Bronchus fibroblast of lung (primary cell): ENCODE measurements around the gene TMCO1. TPM values are rescaled to one million over a fixed set of nuclear protein-coding genes. Genes with fewer than 3 reads are reported as not detected.

Experiments used
- total RNA-seq: library from RNA; depleted of rRNA; stranded (reverse); fragments of >200 nt; gene quantifications from 2 replicates; pipeline ENCODE4 v1.2.3, GENCODE V29; 2015

Gene TMCO1, protein sequence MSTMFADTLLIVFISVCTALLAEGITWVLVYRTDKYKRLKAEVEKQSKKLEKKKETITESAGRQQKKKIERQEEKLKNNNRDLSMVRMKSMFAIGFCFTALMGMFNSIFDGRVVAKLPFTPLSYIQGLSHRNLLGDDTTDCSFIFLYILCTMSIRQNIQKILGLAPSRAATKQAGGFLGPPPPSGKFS
- 49.5 and 55.0 TPM in 2 replicates for total RNA-seq

DNA sequence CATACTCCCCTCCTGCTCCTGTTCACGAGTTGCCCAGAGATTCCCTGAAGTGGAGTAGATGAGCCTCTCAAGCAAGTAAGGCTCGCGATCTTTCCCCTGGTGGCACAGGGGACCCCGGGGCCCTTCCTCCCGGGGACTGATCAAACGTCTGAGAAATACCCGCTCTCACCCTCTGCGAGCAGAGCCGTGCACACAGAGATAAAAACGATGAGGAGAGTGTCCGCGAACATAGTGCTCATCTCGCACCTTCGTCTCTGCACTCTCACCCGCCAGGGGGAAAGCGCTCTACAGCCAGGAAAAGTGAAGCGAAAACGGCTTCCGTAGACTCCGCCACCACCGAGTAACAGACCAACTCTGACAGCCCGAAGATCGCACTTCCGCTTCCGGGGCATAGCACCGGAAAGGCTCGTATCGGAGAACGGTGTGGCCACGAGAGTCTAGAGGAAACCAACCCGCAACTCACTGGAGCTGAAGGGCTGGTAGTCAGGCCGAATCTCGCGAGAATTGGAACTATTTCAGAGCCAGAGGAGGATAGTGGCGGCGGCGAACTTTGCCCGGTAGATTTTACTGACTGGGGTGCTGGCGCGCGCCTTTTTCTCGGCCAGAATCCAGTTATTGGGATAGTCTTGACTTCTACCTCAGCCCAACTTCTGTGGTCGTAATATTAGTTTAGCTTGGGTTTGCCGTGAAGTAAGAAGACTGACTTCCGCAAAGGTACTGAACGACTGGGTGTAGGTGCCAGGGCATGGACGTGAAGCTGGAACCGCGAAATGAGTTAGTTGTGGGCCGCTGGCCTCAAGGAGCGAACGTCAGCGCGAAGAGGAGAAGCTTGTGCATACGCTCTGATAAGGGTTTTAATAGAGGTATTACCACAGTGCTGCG, at the start of gene TMCO1:
Gene TMCO1 (minus strand): TSS at position 356 of the 882 bp plus-strand sequence. CDS start 117 bp downstream, at position 239.

DNA sequence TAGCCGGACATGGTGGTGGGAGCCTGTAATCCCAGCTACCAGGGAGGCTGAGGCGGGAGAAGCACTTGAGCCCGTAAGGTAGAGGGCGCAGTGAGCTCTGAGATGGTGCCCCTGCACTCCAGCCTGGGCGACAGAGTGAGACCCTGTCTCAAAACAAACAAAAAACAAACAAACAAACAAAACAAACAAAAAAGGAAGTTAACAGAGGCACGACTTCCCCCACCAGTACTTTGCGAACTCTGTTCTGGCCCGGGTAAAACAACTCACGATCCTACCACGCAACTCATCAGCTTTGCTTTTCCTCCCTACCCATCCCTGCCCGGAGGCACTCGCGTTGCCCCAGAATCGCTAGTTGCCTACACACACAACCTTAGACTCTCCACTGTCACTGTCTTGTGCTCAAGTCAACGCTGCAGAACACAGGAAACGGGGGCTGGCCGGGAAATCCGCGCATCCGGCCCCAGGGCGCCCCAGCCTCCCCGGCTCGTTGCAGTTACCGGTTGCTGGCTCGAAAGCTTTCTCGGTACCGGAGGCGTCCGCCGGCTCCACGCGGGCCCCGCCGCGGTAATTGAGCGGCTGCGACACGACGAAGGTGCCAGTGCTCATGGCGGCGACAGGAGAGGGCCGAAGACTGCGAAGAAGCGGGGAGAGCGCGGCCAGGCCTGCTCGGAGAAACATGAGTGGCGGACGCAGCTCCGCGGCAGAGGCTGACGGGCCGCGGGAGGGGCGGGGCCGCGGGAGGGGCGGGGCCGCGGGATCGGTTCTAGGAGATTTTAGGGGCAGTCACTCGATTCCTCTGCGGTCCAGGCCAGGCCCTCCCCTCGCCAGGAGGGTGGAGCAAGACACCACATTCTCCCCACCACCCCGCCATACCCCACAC, 70.5 kb downstream of the TMCO1 start, which contains the start of gene ALDH9A1:
Gene ALDH9A1 (minus strand): TSS at position 682 of the 880 bp plus-strand sequence. CDS start 4 bp downstream, at position 678.

Other genes starting within 250 kb of the TMCO1 start
- not detected in 2 replicates for gene LRRC52, start 224.9 kb downstream of the TMCO1 start, total RNA-seq
- gene MGST3, start 137.6 kb downstream of the TMCO1 start, total RNA-seq, result 169 and 174 TPM in 2 replicates
- 73.1 and 80.5 TPM in 2 replicates for gene ALDH9A1, start 70.3 kb downstream of the TMCO1 start, total RNA-seq
- gene UCK2, start 58.7 kb upstream of the TMCO1 start, total RNA-seq, result 76.5 and 96.9 TPM in 2 replicates